HG03039 (cell line): ENCODE results near the gene CADPS.

Experiments used
- ATAC-seq: cut with Tn5 transposase; IDR thresholded peaks from one replicate; pipeline ENCODE4 v1.9.1; 2021; ENCODE audit warnings: mild to moderate bottlenecking, moderate library complexity; ENCODE audit not compliant: unreplicated experiment

Gene CADPS

GRCh38 chr3:62454916-62455315 is 420.3 kb downstream of the CADPS start:
- ATAC-seq, result no peak

- ATAC-seq, result no peak
Observed at GRCh38 chr3:62453448-62453847, 421.8 kb downstream of the CADPS start.

GRCh38 chr3:62451211-62451887 is 423.9 kb downstream of the CADPS start:
- ATAC-seq, result no peak

- ATAC-seq, result no peak
Observed at GRCh38 chr3:62446337-62446940, 428.8 kb downstream of the CADPS start.

- ATAC-seq, result no peak
Observed at GRCh38 chr3:62445275-62445674, 429.9 kb downstream of the CADPS start.

- no peak for ATAC-seq
Observed at GRCh38 chr3:62439978-62440377, 435.2 kb downstream of the CADPS start.

- ATAC-seq, result no peak
Observed at GRCh38 chr3:62439176-62439813, 435.9 kb downstream of the CADPS start.

- no peak for ATAC-seq
Observed at GRCh38 chr3:62436785-62437184, 438.4 kb downstream of the CADPS start.

- ATAC-seq, result no peak
Observed at GRCh38 chr3:62433396-62433795, 441.8 kb downstream of the CADPS start.

GRCh38 chr3:62421207-62421606 is 454.0 kb downstream of the CADPS start:
- no peak for ATAC-seq

GRCh38 chr3:62416144-62416543 is 459.1 kb downstream of the CADPS start:
- no peak for ATAC-seq

GRCh38 chr3:62415312-62415801 is 459.9 kb downstream of the CADPS start:
- no peak for ATAC-seq

- no peak for ATAC-seq
Observed at GRCh38 chr3:62414786-62415185, 460.4 kb downstream of the CADPS start.

GRCh38 chr3:62413687-62414086 is 461.5 kb downstream of the CADPS start:
- no peak for ATAC-seq

GRCh38 chr3:62406945-62407344 is 468.3 kb downstream of the CADPS start:
- ATAC-seq, result no peak

- ATAC-seq, result no peak
Observed at GRCh38 chr3:62405566-62405965, 469.6 kb downstream of the CADPS start.

- ATAC-seq, result no peak
Observed at GRCh38 chr3:62405135-62405534, 470.1 kb downstream of the CADPS start.

- ATAC-seq, result no peak
Observed at GRCh38 chr3:62404321-62404720, 470.9 kb downstream of the CADPS start.

GRCh38 chr3:62403765-62404164 is 471.5 kb downstream of the CADPS start:
- no peak for ATAC-seq

- ATAC-seq, result no peak
Observed at GRCh38 chr3:62392626-62393292, 482.5 kb downstream of the CADPS start.

- no peak for ATAC-seq
Observed at GRCh38 chr3:62387251-62387650, 488.0 kb downstream of the CADPS start.
